ENCODE measurements around the gene SLC25A2.
A peak's percentile ranks its signal among the peaks of the same experiment; 100 is the strongest.

- TF ChIP-seq CTCF (IDR thresholded peaks at IDR 0.05; ENCODE audit: low read length) (peak; percentile 87), EZH2 (IDR thresholded peaks at IDR 0.05; ENCODE audit: borderline replicate concordance, low read length) (no peak)
Observed at GRCh38 chr5:141320225-141321169, 16.6 kb upstream of the SLC25A2 start, which contains the start of gene TAF7.
